ENCODE results near the gene MT1E. TPM values are rescaled to one million over a fixed set of nuclear protein-coding genes. Genes with fewer than 3 reads are reported as not detected.
"Not testable (repeated sequence)": the region's sequence is repeated elsewhere in the genome, so short reads cannot be mapped to it uniquely, and the experiment has no call there.

The MT1E gene
- total RNA-seq, 1 donor from 2014 or later: 2.8 TPM

- Mint-ChIP-seq H3K4me3 (no peak overlapping the region), H3K4me1 (peaks cover 11% of the 10 kb centered on the region), H3K9me3 (no peaks in the 10 kb centered on the region), H3K36me3 (ENCODE audit: low read depth) (no peaks in the 10 kb centered on the region), H3K27me3 (peaks cover 66% of the 10 kb centered on the region), H3K27ac (no peak overlapping the region)
- ATAC-seq (ENCODE audit: low read depth) (no peak), DNase-seq (no peak)
- ChIA-PET CTCF (interaction anchor here (1.1 to 1.4 kb wide), 3 partner anchors 29 to 160 kb away, joined by 4 to 11 read pairs (median 4); no protein-coding TSS in a partner anchor), POLR2A (no interaction called here)
- intact Hi-C loops (cut with micrococcal nuclease): loop anchor here (5.0 kb wide), 1 partner anchor 41 kb away; the partner anchor contains the start of gene MT1M
- no peak for TF ChIP-seq CTCF (IDR thresholded peaks at IDR 0.05)
Observed at GRCh38 chr16:56672761-56673536, 47.4 kb downstream of the MT1E start.

- Mint-ChIP-seq H3K9me3 (no peaks in the 10 kb centered on the region), H3K27me3 (peaks cover 58% of the 10 kb centered on the region), H3K4me3 (no peak overlapping the region), H3K36me3 (ENCODE audit: low read depth) (no peaks in the 10 kb centered on the region), H3K4me1 (peaks cover 11% of the 10 kb centered on the region), H3K27ac (no peak overlapping the region)
- ChIA-PET CTCF (interaction anchor here (1.2 kb wide), 1 partner anchor 28 kb away, joined by 11 read pairs; no protein-coding TSS in a partner anchor), POLR2A (no interaction called here)
- ATAC-seq (ENCODE audit: low read depth) (peak; percentile 61), DNase-seq (no peak)
- no peak for TF ChIP-seq CTCF (IDR thresholded peaks at IDR 0.05)
- intact Hi-C loops (cut with micrococcal nuclease): loop anchor here (1.0 to 5.0 kb wide), 2 partner anchors 28 to 42 kb away; partner anchors contain the start of gene MT1M
Observed at GRCh38 chr16:56673921-56674320, 48.3 kb downstream of the MT1E start.

- intact Hi-C loops (cut with micrococcal nuclease): loop anchor here (1.0 to 5.0 kb wide), 2 partner anchors 28 to 42 kb away; partner anchors contain the start of gene MT1M
- H3K9me3 Mint-ChIP-seq; POLR2A ChIA-PET; CTCF ChIA-PET; ATAC-seq (ENCODE audit: low read depth); H3K27ac Mint-ChIP-seq; DNase-seq; H3K36me3 Mint-ChIP-seq (ENCODE audit: low read depth); H3K4me3 Mint-ChIP-seq: not testable (repeated sequence)
- Mint-ChIP-seq H3K4me1 (peaks cover 11% of the 10 kb centered on the region), H3K27me3 (peaks cover 52% of the 10 kb centered on the region)
Observed at GRCh38 chr16:56674570-56674969, 49.0 kb downstream of the MT1E start.

- H3K36me3 Mint-ChIP-seq (ENCODE audit: low read depth): no peaks in the 10 kb centered on the region
- ATAC-seq (ENCODE audit: low read depth): peak; percentile 34
- no peaks in the 10 kb centered on the region for H3K9me3 Mint-ChIP-seq
- POLR2A ChIA-PET: interaction anchor here (1.5 kb wide), 1 partner anchor 26 kb away, joined by 3 read pairs; no protein-coding TSS in a partner anchor
- no peak for TF ChIP-seq CTCF (IDR thresholded peaks at IDR 0.05)
- DNase-seq: no peak
- CTCF ChIA-PET: interaction anchor here (0.6 to 1.2 kb wide), 2 partner anchors 21 to 733 kb away, joined by 4 to 5 read pairs; no protein-coding TSS in a partner anchor
- H3K27ac Mint-ChIP-seq: no peak overlapping the region
- H3K4me3 Mint-ChIP-seq: peak overlapping the region; percentile 20
- intact Hi-C loops (cut with micrococcal nuclease): no loop called here
- H3K4me1 Mint-ChIP-seq: peaks cover 11% of the 10 kb centered on the region
- H3K27me3 Mint-ChIP-seq: peaks cover 41% of the 10 kb centered on the region
Observed at GRCh38 chr16:56675685-56676210, 50.2 kb downstream of the MT1E start.

Other genes with a start within 250 kb of the MT1E start
- 118 and 134 TPM in 2 replicates for gene AMFR, start 200.2 kb upstream of the MT1E start, total RNA-seq
- 108 and 111 TPM in 2 replicates for gene NUDT21, start 174.4 kb upstream of the MT1E start, total RNA-seq
- gene OGFOD1, start 174.2 kb upstream of the MT1E start, total RNA-seq: 45.6 and 51.8 TPM in 2 replicates
- gene BBS2, start 105.8 kb upstream of the MT1E start, total RNA-seq: 25.5 and 32.3 TPM in 2 replicates
- not detected in 2 replicates for gene MT4, start 60.7 kb upstream of the MT1E start, total RNA-seq
- gene MT3, start 36.3 kb upstream of the MT1E start, total RNA-seq: not detected in 2 replicates
- gene MT2A, start 17.2 kb upstream of the MT1E start, total RNA-seq: 72.7 and 77.4 TPM in 2 replicates
- gene MT1M, start 6.9 kb downstream of the MT1E start, total RNA-seq: not detected in 2 replicates
- not detected in 2 replicates for gene MT1A, start 12.9 kb downstream of the MT1E start, total RNA-seq
- not detected in 2 replicates for gene MT1B, start 26.1 kb downstream of the MT1E start, total RNA-seq
- 21.4 and 22.8 TPM in 2 replicates for gene MT1F, start 32.2 kb downstream of the MT1E start, total RNA-seq
- gene MT1G, start 42.3 kb downstream of the MT1E start, total RNA-seq: 0.69 TPM in 1 of 2 replicates, not detected in the other
- gene MT1H, start 44.0 kb downstream of the MT1E start, total RNA-seq: 1.3 TPM in 1 of 2 replicates, not detected in the other
- gene MT1X, start 56.7 kb downstream of the MT1E start, total RNA-seq: 36.3 and 48.9 TPM in 2 replicates
- gene NUP93, start 104.3 kb downstream of the MT1E start, total RNA-seq: 104 and 111 TPM in 2 replicates
- 3.8 and 5.0 TPM in 2 replicates for gene SLC12A3, start 239.4 kb downstream of the MT1E start, total RNA-seq

Data from activated B cell treated with CpG ODN at 0.5 μM for 24 hours (primary cell).